HL-60 (cell line): ENCODE data around the gene CHTF8.
A peak's percentile ranks its signal among the peaks of the same experiment; 100 is the strongest.

Source experiments
- DNase-seq, 2 experiments: peaks; one replicate each; pipeline ENCODE4 v3.0.0-alpha.2; 2010 to 2020; ENCODE audit warnings: low read depth in 1 of 2, low spot score in 1 of 2
- H3K27ac ChIP-seq: fragments of 250-450 bp; sonication (Bioruptor Pico); replicated peaks from 2 replicates; pipeline ENCODE4 v1.5.1; 2020; ENCODE audit warnings: mild to moderate bottlenecking, moderate library complexity
- H3K27me3 ChIP-seq: fragments of 250-450 bp; sonication (Bioruptor Pico); 2 replicates; pipeline ENCODE4 v1.5.1; 2021; ENCODE audit warnings: mild to moderate bottlenecking, moderate library complexity; ENCODE audit not compliant: insufficient read depth, poor library complexity, severe bottlenecking
- H3K4me3 ChIP-seq: replicated peaks from 2 replicates; pipeline ENCODE4 v1.5.1; 2011; ENCODE audit warnings: mild to moderate bottlenecking, control low read depth, low read length; ENCODE audit not compliant: insufficient read depth
- CTCF ChIP-seq: IDR thresholded peaks from one replicate; pipeline ENCODE4 v1.5.1; 2011; ENCODE audit warnings: low read length, control low read depth, inconsistent platforms; ENCODE audit not compliant: insufficient read depth
- GABPA ChIP-seq: IDR thresholded peaks from 2 replicates; pipeline ENCODE4 v1.6.1; 2012; ENCODE audit warnings: low read depth
- POLR2AphosphoS5 ChIP-seq: IDR thresholded peaks from 2 replicates; pipeline ENCODE4 v1.6.1; 2012; ENCODE audit warnings: low read depth
- REST ChIP-seq: IDR thresholded peaks from 2 replicates; pipeline ENCODE4 v1.6.1; 2012; ENCODE audit warnings: low read depth; ENCODE audit not compliant: insufficient replicate concordance
- SPI1 ChIP-seq: IDR thresholded peaks from 2 replicates; pipeline ENCODE4 v1.6.1; 2012; ENCODE audit warnings: low read depth, mild to moderate bottlenecking, borderline replicate concordance

Gene CHTF8

GRCh38 chr16:69133373-69133954 lies 1.1 kb upstream of the CHTF8 start:
- TF ChIP-seq REST (no peak), GABPA (no peak), CTCF (no peak), POLR2AphosphoS5 (no peak), SPI1 (peak; percentile 17; the same call in 1 of the 2 replicates)
- H3K27ac ChIP-seq = peak overlapping the region; percentile 80
- DNase-seq = no peak
- no peaks in the 10 kb centered on the region for H3K27me3 ChIP-seq
- H3K4me3 ChIP-seq = peak overlapping the region; percentile 98

- peak overlapping the region; percentile 98 for H3K4me3 ChIP-seq
- TF ChIP-seq POLR2AphosphoS5 = 0 out of 2 replicates have a peak, but pooled peaks have one; percentile 47
- TF ChIP-seq GABPA = no peak
- peak; percentile 72 to 88 for DNase-seq
- no peaks in the 10 kb centered on the region for H3K27me3 ChIP-seq
- H3K27ac ChIP-seq = peak overlapping the region; percentile 96
These were observed 457 bp downstream of the CHTF8 start for GRCh38 chr16:69131839-69132423.

DNA sequence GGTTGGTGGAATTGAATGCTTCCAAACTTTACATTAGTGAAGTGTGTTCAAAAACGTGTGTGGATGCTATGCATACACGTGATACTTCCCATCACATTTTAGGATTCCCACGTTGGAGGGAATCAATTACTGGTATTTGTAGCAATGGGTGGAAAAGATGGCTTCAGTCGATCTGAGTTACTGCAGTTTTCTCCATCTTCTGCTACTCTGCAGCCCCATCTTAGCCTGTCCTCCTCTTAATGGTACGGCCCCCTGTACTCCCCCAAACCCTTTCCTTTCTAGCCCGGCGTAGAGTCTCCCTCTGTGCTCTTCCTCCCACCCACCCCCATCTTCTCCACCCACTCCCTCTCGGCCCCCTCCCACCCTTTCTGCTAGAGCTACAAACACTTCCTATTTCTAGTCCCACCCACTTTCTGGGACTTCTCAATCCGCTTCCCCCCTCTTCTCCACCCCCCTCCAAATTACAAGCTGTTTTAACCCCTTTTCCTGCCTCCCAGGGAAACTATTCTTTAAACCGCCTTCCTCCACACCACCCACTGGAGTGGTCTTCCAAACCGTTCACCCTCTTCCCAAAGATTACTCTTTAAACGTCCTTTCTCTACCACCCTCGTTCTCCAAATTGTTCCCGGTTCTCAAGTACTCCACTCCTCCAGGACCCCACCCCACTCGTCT lies 1.1 kb downstream of the CHTF8 start:
- TF ChIP-seq REST (no peak), SPI1 (peak; percentile 85), POLR2AphosphoS5 (no peak), GABPA (no peak)
- DNase-seq = peak; percentile 70 to 72
- Histone ChIP-seq H3K27ac (peak overlapping the region; percentile 96), H3K4me3 (peak overlapping the region; percentile 98), H3K27me3 (no peaks in the 10 kb centered on the region)

GRCh38 chr16:69130461-69130860 lies 1.9 kb downstream of the CHTF8 start:
- no peak for DNase-seq
- no peaks in the 10 kb centered on the region for H3K27me3 ChIP-seq
- no peak overlapping the region for H3K4me3 ChIP-seq
- peak overlapping the region; percentile 4; the same call in 1 of the 2 replicates for H3K27ac ChIP-seq
- TF ChIP-seq REST (no peak), SPI1 (no peak)
